ENCODE data around the gene KCNQ5. TPM values are rescaled to one million over a fixed set of nuclear protein-coding genes. Genes with fewer than 3 reads are reported as not detected.

Gene KCNQ5
- total RNA-seq, 1 donor from 2014 or later: 1.2 TPM

DNA sequence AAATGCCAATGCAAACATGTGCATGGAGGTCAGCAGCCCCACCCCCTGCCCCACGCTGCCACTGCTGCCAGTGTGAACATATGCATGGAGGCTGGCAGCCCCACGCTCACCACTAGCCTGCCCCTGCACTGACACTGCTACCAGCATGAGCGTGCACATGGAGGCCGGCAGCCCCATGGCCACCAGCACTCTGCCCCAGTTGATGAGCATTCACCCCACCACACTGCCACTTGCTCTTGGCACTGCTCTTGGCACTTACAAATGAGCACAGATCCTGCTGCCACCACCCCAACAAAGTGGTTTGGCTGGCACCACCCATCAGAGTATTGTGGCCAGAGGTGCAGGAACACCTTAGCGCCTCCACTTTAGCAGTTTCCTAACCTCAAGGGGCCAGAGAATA, 429.3 kb downstream of the KCNQ5 start:
- Mint-ChIP-seq H3K4me3 (no peak overlapping the region), H3K27me3 (ENCODE audit: low read depth) (peaks cover 5% of the 10 kb centered on the region), H3K27ac (ENCODE audit: unreplicated experiment) (no peak overlapping the region), H3K36me3 (ENCODE audit: low read depth) (no peaks in the 10 kb centered on the region), H3K9me3 (no peaks in the 10 kb centered on the region), H3K4me1 (no peaks in the 10 kb centered on the region)
- DNase-seq (ENCODE audit: low read depth, low spot score): no peak
- TF ChIP-seq, protein P1, sequence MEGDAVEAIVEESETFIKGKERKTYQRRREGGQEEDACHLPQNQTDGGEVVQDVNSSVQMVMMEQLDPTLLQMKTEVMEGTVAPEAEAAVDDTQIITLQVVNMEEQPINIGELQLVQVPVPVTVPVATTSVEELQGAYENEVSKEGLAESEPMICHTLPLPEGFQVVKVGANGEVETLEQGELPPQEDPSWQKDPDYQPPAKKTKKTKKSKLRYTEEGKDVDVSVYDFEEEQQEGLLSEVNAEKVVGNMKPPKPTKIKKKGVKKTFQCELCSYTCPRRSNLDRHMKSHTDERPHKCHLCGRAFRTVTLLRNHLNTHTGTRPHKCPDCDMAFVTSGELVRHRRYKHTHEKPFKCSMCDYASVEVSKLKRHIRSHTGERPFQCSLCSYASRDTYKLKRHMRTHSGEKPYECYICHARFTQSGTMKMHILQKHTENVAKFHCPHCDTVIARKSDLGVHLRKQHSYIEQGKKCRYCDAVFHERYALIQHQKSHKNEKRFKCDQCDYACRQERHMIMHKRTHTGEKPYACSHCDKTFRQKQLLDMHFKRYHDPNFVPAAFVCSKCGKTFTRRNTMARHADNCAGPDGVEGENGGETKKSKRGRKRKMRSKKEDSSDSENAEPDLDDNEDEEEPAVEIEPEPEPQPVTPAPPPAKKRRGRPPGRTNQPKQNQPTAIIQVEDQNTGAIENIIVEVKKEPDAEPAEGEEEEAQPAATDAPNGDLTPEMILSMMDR (conservative IDR thresholded peaks at IDR 0.05): no peak

DNA sequence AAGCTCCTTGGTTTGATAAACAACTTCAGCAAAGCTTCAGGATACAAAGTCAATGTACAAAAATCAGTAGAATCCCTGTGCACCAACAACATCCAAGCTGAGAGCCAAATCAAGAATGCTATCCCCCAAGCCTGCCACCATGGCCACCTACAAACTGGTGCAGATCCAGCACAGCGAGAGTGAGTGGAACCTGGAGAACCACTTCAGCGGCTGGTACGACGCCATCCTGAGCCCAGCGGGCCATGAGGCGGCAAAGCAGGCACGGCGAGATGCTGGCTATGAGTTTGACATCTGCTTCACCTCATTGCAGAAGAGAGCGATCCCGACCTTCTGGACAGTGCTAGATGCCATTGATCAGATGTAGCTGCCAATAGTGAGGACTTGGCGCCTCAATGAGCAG, 433.1 kb downstream of the KCNQ5 start:
- H3K4me3 Mint-ChIP-seq: no peak overlapping the region
- no peak overlapping the region for H3K27ac Mint-ChIP-seq (ENCODE audit: unreplicated experiment)
- TF ChIP-seq, protein P1 (conservative IDR thresholded peaks at IDR 0.05): no peak
- H3K36me3 Mint-ChIP-seq (ENCODE audit: low read depth): no peaks in the 10 kb centered on the region
- DNase-seq (ENCODE audit: low read depth, low spot score): no peak
- H3K27me3 Mint-ChIP-seq (ENCODE audit: low read depth): peaks cover 4% of the 10 kb centered on the region
- H3K4me1 Mint-ChIP-seq: no peaks in the 10 kb centered on the region
- H3K9me3 Mint-ChIP-seq: no peaks in the 10 kb centered on the region

DNA sequence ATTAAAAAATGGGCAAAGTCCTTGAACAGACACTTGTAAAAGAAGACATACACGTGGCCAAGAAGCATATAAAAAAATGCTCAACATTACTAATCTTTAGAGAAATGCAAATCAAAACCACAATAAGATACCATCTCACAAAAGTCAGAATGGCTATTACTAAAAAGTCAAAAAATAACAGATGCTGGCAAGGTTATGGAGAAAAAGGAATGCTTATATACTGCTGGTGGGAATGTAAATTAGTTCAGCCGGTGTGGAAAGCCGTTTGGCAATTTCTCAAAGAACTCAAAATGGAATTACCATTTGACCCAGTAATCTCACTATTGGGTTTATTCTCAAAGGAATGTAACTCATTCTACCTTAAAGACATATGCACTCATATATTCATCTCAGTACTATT, 436.9 kb downstream of the KCNQ5 start:
- Mint-ChIP-seq H3K27me3 (ENCODE audit: low read depth) (peaks cover 2% of the 10 kb centered on the region), H3K9me3 (no peaks in the 10 kb centered on the region), H3K4me3 (no peak overlapping the region), H3K4me1 (no peaks in the 10 kb centered on the region), H3K27ac (ENCODE audit: unreplicated experiment) (no peak overlapping the region), H3K36me3 (ENCODE audit: low read depth) (no peaks in the 10 kb centered on the region)
- DNase-seq (ENCODE audit: low read depth, low spot score): no peak
- TF ChIP-seq, protein P1 (conservative IDR thresholded peaks at IDR 0.05): no peak

DNA sequence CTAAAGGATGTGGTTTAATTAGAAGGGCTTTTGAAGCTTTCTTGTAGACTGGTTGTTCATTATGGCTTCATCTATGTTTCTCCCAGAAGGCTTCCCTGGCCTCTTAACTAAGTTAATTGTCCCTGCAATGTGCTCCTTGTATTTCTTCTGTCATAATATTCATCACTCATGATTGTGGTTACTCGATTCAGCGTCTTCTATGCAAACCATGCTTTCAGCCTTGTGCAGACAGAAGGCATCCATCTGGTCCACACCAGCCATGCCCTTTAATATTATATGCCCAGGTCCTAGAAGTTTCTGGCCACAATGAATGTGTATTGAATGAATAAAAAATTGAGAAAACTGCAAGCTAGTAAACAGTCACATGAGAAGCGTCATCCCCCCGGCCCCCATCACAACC, 440.3 kb downstream of the KCNQ5 start:
- no peaks in the 10 kb centered on the region for H3K4me1 Mint-ChIP-seq
- no peaks in the 10 kb centered on the region for H3K36me3 Mint-ChIP-seq (ENCODE audit: low read depth)
- TF ChIP-seq, protein P1 (conservative IDR thresholded peaks at IDR 0.05): no peak
- H3K9me3 Mint-ChIP-seq: no peaks in the 10 kb centered on the region
- DNase-seq (ENCODE audit: low read depth, low spot score): no peak
- H3K27ac Mint-ChIP-seq (ENCODE audit: unreplicated experiment): no peak overlapping the region
- H3K27me3 Mint-ChIP-seq (ENCODE audit: low read depth): no peaks in the 10 kb centered on the region
- no peak overlapping the region for H3K4me3 Mint-ChIP-seq

DNA sequence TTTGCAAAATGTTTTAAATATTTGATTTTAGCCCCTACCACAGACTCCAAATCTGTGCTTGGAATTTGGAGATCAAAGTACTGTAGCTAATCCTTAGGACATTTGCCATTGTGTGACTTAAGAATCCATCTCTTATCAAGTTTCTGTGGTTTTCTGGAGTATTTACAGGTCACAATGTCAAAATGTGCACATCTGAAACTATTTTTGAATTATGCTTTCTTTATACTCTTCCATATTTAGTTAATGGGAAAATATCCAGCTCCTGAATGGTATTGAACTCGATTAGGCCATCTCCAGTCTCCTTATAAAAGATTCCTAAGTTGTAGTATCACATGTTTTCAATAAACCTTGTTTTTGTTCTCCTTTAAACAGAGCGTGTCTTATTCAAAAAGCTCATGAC, 441.0 kb downstream of the KCNQ5 start:
- DNase-seq (ENCODE audit: low read depth, low spot score): no peak
- Mint-ChIP-seq H3K27me3 (ENCODE audit: low read depth) (no peaks in the 10 kb centered on the region), H3K27ac (ENCODE audit: unreplicated experiment) (no peak overlapping the region), H3K4me3 (no peak overlapping the region), H3K9me3 (no peaks in the 10 kb centered on the region), H3K4me1 (no peaks in the 10 kb centered on the region), H3K36me3 (ENCODE audit: low read depth) (no peaks in the 10 kb centered on the region)
- TF ChIP-seq, protein P1 (conservative IDR thresholded peaks at IDR 0.05): no peak

DNA sequence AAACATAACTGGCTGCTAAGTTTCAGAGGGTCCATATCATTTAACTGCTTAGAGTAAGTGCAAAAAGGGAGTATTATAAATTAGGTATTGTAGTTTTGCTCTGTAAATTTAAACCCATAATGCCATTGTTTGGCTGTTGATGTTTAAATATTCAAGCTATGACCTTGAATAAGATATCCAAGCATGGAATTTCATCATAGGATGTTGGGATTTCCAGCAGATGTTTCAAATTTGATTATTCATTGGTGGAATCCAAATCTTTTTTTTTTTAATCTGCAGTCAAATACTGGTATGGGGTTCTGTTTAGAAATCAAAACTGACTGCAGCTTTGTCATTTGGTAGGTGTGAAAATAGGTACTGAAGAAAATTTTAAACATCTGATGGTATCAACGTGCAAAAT, 442.4 kb downstream of the KCNQ5 start:
- H3K9me3 Mint-ChIP-seq: no peaks in the 10 kb centered on the region
- no peak overlapping the region for H3K27ac Mint-ChIP-seq (ENCODE audit: unreplicated experiment)
- no peaks in the 10 kb centered on the region for H3K4me1 Mint-ChIP-seq
- no peak for DNase-seq (ENCODE audit: low read depth, low spot score)
- no peaks in the 10 kb centered on the region for H3K27me3 Mint-ChIP-seq (ENCODE audit: low read depth)
- no peaks in the 10 kb centered on the region for H3K36me3 Mint-ChIP-seq (ENCODE audit: low read depth)
- TF ChIP-seq, protein P1 (conservative IDR thresholded peaks at IDR 0.05): no peak
- no peak overlapping the region for H3K4me3 Mint-ChIP-seq
